B cell (primary cell): ENCODE measurements around the gene SLC7A9. TPM values are rescaled to one million over a fixed set of nuclear protein-coding genes. Genes with fewer than 3 reads are reported as not detected.

Source experiments
- ATAC-seq: fragments of 200-7000 bp; cut with Tn5 transposase; one replicate; pipeline ENCODE4 v1.10.0; 2021; ENCODE audit warnings: low read depth, mild to moderate bottlenecking, moderate number of reproducible peaks, moderate library complexity
- CTCF ChIA-PET: fragments of 350-600 bp; sonication (Branson Sonifier 250); formaldehyde crosslinking; loops from one replicate; lab custom pipeline; 2021; ENCODE audit warnings: antibody characterized with exemption, inconsistent platforms; lab: Charles Lee
- POLR2A ChIA-PET: fragments of 350-600 bp; sonication (Branson Sonifier 250); formaldehyde crosslinking; loops from one replicate; lab custom pipeline; 2021; ENCODE audit warnings: antibody characterized with exemption; lab: Charles Lee
- DNase-seq: peaks from one replicate; pipeline ENCODE4 v3.0.0; 2013
- H2AFZ ChIP-seq: 2 replicates; pipeline ENCODE4 v1.6.1; 2012; ENCODE audit warnings: mild to moderate bottlenecking, low read depth, low read length; ENCODE audit not compliant: insufficient read depth, poor library complexity, severe bottlenecking
- H3K27ac ChIP-seq, 2 donors: 1 replicate in 1 of 2; 2 replicates in 1 of 2; pipeline ENCODE4 v1.5.1; 2012 to 2013; ENCODE audit warnings: low read length in 2 of 2, mild to moderate bottlenecking in 2 of 2, moderate library complexity in 1 of 2
- H3K27me3 ChIP-seq, 4 experiments: fragments of 200-600 bp in 1 of 4; sonication (generic) in 1 of 4; replicated peaks in 1 of 4; 1 replicate in 2 of 4; 2 replicates in 2 of 4; pipeline versions ENCODE4 v1.6.1 to v1.7.0; 2013 to 2016; ENCODE audit warnings: low read length in 3 of 4, mild to moderate bottlenecking in 2 of 4, mixed read lengths in 1 of 4, moderate library complexity in 1 of 4; ENCODE audit not compliant: insufficient read depth in 4 of 4, control insufficient read depth in 3 of 4; ENCODE audit errors: control extremely low read depth in 1 of 4
- H3K36me3 ChIP-seq, 2 experiments: replicated peaks in 1 of 2; 1 replicate in 1 of 2; 2 replicates in 1 of 2; pipeline versions ENCODE4 v1.6.1 to v1.7.1; 2013; ENCODE audit warnings: low read length in 1 of 2; ENCODE audit not compliant: insufficient read depth in 2 of 2, control insufficient read depth in 1 of 2; ENCODE audit errors: control extremely low read depth in 1 of 2, extremely low read depth in 1 of 2
- H3K4me1 ChIP-seq, 2 donors: fragments of 200-600 bp in 1 of 2; sonication (generic) in 1 of 2; 1 replicate in 1 of 2; 2 replicates in 1 of 2; pipeline versions ENCODE4 v1.5.1 to v1.6.1; 2013 to 2017; ENCODE audit warnings: low read length in 2 of 2; ENCODE audit not compliant: control insufficient read depth in 2 of 2, insufficient read depth in 2 of 2
- H3K4me2 ChIP-seq: replicated peaks from 2 replicates; pipeline ENCODE3; 2012; ENCODE audit warnings: mild to moderate bottlenecking, low read depth, low read length; ENCODE audit not compliant: poor library complexity, severe bottlenecking
- H3K4me3 ChIP-seq, 5 experiments: fragments of 200-600 bp in 1 of 5; sonication (generic) in 1 of 5; 1 replicate in 3 of 5; 2 replicates in 2 of 5; pipeline versions ENCODE4 v1.5.1 to v1.7.0; 2011 to 2016; ENCODE audit warnings: low read length in 4 of 5, mild to moderate bottlenecking in 4 of 5, low read depth in 2 of 5, control low read depth in 1 of 5, moderate library complexity in 1 of 5; ENCODE audit not compliant: insufficient read depth in 1 of 5; ENCODE audit errors: control extremely low read depth in 1 of 5, extremely low read depth in 1 of 5
- H3K79me2 ChIP-seq: fragments of 200-600 bp; sonication (generic); one replicate; pipeline ENCODE4 v1.6.0; 2016; ENCODE audit warnings: low read length; ENCODE audit not compliant: control insufficient read depth, insufficient read depth
- H3K9ac ChIP-seq: fragments of 200-600 bp; sonication (generic); 2 replicates; pipeline ENCODE4 v1.6.1; 2017; ENCODE audit warnings: mild to moderate bottlenecking, low read length, moderate library complexity
- H3K9me3 ChIP-seq, 3 donors: one replicate each; pipeline versions ENCODE4 v1.6.1 to v1.7.1; 2013; ENCODE audit warnings: low read length in 2 of 3; ENCODE audit not compliant: control insufficient read depth in 2 of 3, insufficient read depth in 1 of 3; ENCODE audit errors: control extremely low read depth in 1 of 3
- H4K20me1 ChIP-seq: 2 replicates; pipeline ENCODE4 v1.6.0; 2012; ENCODE audit warnings: mild to moderate bottlenecking, low read length; ENCODE audit not compliant: insufficient read depth, control insufficient read depth, poor library complexity, severe bottlenecking
- H3K27ac Mint-ChIP-seq: one replicate; pipeline ENCODE4 v1.8.0; 2021; ENCODE audit warnings: mixed read lengths
- H3K27me3 Mint-ChIP-seq: one replicate; pipeline ENCODE4 v1.8.0; 2021; ENCODE audit warnings: mixed read lengths
- H3K4me1 Mint-ChIP-seq: one replicate; pipeline ENCODE4 v1.8.0; 2021; ENCODE audit warnings: mixed read lengths
- H3K4me3 Mint-ChIP-seq: one replicate; pipeline ENCODE4 v1.8.0; 2021; ENCODE audit warnings: mixed read lengths
- H3K9me3 Mint-ChIP-seq: one replicate; pipeline ENCODE4 v1.8.0; 2022; ENCODE audit warnings: mixed read lengths; ENCODE audit not compliant: insufficient read depth
- CTCF ChIP-seq: fragments of 200-600 bp; IDR thresholded peaks from one replicate; pipeline ENCODE4 v1.8.0; 2022; ENCODE audit warnings: antibody characterized with exemption, mild to moderate bottlenecking
- EZH2 ChIP-seq: IDR thresholded peaks from 2 replicates; pipeline ENCODE4 v1.6.1; 2012; ENCODE audit warnings: borderline replicate concordance, low read depth, mild to moderate bottlenecking, moderate library complexity, low read length; ENCODE audit not compliant: insufficient read depth, poor library complexity, severe bottlenecking
- WGBS: methylation state at CpG from one replicate; pipeline ENCODE4 v1.1.5; 2013; ENCODE audit warnings: missing lambda C conversion rate; ENCODE audit not compliant: insufficient coverage; 5-methylcytosine and 5-hydroxymethylcytosine counted together
- intact Hi-C: fragments of 100-400 bp; cut with micrococcal nuclease; formaldehyde crosslinking; loops from one replicate; pipeline ENCODE4 v1.10.0; 2022
- polyA plus RNA-seq: library from polyadenylated mRNA; depleted of rRNA; stranded (reverse); fragments of >200 nt; gene quantifications from 2 replicates; pipeline ENCODE4 v1.2.3, GENCODE V29; 2012
- total RNA-seq, 2 donors: library from RNA; stranded (reverse); fragments of 120-200 nt in 1 of 2; gene quantifications; 1 replicate in 1 of 2; 2 replicates in 1 of 2; pipeline versions ENCODE4 v1.2.3 to v1.2.4, GENCODE V29; 2013 to 2022

The SLC7A9 gene
- total and polyA plus RNA-seq, 2 donors (not counting 1 experiment from before 2014, with no cell fraction given), result 0.19 to 0.62 TPM

- Histone ChIP-seq H3K9me3 (peaks cover 3 to 29% (median 27%) of the 10 kb centered on the region in 3 donors), H4K20me1 (no peaks in the 10 kb centered on the region), H3K36me3 (peaks cover 2 to 9% of the 10 kb centered on the region in 2 experiments), H3K9ac (no peak overlapping the region), H2AFZ (no peak overlapping the region), H3K4me3 (no peak overlapping the region), H3K27ac (no peak overlapping the region), H3K4me2 (no peak overlapping the region), H3K27me3 (no peaks in the 10 kb centered on the region), H3K4me1 (no peaks in the 10 kb centered on the region), H3K79me2 (no peaks in the 10 kb centered on the region)
- Mint-ChIP-seq H3K4me3 (no peak overlapping the region), H3K9me3 (peaks cover 11% of the 10 kb centered on the region), H3K27me3 (no peaks in the 10 kb centered on the region), H3K4me1 (peaks cover 8% of the 10 kb centered on the region), H3K27ac (no peak overlapping the region)
- ChIA-PET POLR2A (no interaction called here), CTCF (no interaction called here)
- intact Hi-C loops, result no loop called here
- ATAC-seq (no peak), DNase-seq (no peak)
- TF ChIP-seq CTCF, result no peak
- TF ChIP-seq EZH2, result no peak
- no CpG with 5 or more reads among the region's 2 CpGs for WGBS
Observed at GRCh38 chr19:32891609-32892008, 22.0 kb upstream of the SLC7A9 start.

GRCh38 chr19:32890841-32891240, 21.3 kb upstream of the SLC7A9 start:
- no peaks in the 10 kb centered on the region for H3K27me3 ChIP-seq
- intact Hi-C loops, result no loop called here

More at GRCh38 chr19:32890841-32891240, 21.3 kb upstream of the SLC7A9 start:
- TF ChIP-seq EZH2 (no peak), CTCF (no peak)
- no peak overlapping the region for H3K27ac Mint-ChIP-seq
- CTCF ChIA-PET, result no interaction called here
- Histone ChIP-seq H3K79me2 (no peaks in the 10 kb centered on the region), H3K4me1 (no peaks in the 10 kb centered on the region), H3K36me3 (peaks cover 2 to 12% of the 10 kb centered on the region in 2 experiments), H3K9ac (no peak overlapping the region), H3K9me3 (peaks cover 3 to 29% (median 27%) of the 10 kb centered on the region in 3 donors), H3K4me3 (no peak overlapping the region), H3K4me2 (no peak overlapping the region), H4K20me1 (no peaks in the 10 kb centered on the region), H2AFZ (no peak overlapping the region), H3K27ac (no peak overlapping the region)
- H3K9me3 Mint-ChIP-seq, result peaks cover 11% of the 10 kb centered on the region
- H3K4me3 Mint-ChIP-seq, result no peak overlapping the region
- 96% methylated on average over 10 of the region's 10 CpGs for WGBS
- ATAC-seq, result no peak
- peaks cover 5% of the 10 kb centered on the region for H3K4me1 Mint-ChIP-seq
- POLR2A ChIA-PET, result no interaction called here
- DNase-seq, result no peak
- no peaks in the 10 kb centered on the region for H3K27me3 Mint-ChIP-seq
